ENCODE measurements around the gene SPTBN1. TPM values are rescaled to one million over a fixed set of nuclear protein-coding genes. Genes with fewer than 3 reads are reported as not detected.

Gene SPTBN1
- total and polyA plus RNA-seq, 2 of the 13 experiments (the other 11 are each of a cell fraction or from before 2014, with no cell fraction given), result 123 to 299 TPM

DNA sequence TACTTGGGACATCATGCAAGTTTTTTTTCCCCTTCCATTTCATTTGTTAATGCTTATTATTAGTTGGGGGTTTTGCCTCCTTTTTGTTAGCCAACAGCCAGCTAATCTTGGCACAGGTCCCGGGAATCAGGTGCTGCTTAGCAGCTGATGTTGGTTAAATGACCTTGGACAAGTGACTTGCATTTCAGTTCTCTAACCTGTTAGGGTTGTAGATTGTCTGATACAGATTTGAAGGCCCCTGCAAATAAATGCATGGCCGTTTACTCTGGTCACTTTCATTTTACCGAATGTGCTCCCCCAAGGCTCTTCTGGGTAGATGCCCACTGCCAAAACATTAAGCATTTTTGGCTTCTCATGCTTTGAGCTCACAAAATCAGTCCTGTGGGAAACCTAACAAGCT is 120.9 kb downstream of the SPTBN1 start (continued):
- TF ChIP-seq, protein P1, sequence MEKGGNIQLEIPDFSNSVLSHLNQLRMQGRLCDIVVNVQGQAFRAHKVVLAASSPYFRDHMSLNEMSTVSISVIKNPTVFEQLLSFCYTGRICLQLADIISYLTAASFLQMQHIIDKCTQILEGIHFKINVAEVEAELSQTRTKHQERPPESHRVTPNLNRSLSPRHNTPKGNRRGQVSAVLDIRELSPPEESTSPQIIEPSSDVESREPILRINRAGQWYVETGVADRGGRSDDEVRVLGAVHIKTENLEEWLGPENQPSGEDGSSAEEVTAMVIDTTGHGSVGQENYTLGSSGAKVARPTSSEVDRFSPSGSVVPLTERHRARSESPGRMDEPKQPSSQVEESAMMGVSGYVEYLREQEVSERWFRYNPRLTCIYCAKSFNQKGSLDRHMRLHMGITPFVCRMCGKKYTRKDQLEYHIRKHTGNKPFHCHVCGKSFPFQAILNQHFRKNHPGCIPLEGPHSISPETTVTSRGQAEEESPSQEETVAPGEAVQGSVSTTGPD (CRISPR knock-in tag; IDR thresholded peaks at IDR 0.05), result peak; percentile 46; the same call in 1 of the 2 replicates
- TF ChIP-seq, protein P2, sequence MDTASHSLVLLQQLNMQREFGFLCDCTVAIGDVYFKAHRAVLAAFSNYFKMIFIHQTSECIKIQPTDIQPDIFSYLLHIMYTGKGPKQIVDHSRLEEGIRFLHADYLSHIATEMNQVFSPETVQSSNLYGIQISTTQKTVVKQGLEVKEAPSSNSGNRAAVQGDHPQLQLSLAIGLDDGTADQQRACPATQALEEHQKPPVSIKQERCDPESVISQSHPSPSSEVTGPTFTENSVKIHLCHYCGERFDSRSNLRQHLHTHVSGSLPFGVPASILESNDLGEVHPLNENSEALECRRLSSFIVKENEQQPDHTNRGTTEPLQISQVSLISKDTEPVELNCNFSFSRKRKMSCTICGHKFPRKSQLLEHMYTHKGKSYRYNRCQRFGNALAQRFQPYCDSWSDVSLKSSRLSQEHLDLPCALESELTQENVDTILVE (CRISPR knock-in tag; IDR thresholded peaks at IDR 0.05), result no peak; the same call in none of the 2 replicates
- TF ChIP-seq ZMAT3 (CRISPR knock-in tag; conservative IDR thresholded peaks at IDR 0.05), result no peak
- TF ChIP-seq ZIK1 (CRISPR knock-in tag; IDR thresholded peaks at IDR 0.05; ENCODE audit: borderline replicate concordance, low read depth), result no peak
- TF ChIP-seq HNRNPK (IDR thresholded peaks at IDR 0.05; ENCODE audit: low read depth, low read length, poor library complexity, severe bottlenecking), result no peak
- TF ChIP-seq, protein P3, sequence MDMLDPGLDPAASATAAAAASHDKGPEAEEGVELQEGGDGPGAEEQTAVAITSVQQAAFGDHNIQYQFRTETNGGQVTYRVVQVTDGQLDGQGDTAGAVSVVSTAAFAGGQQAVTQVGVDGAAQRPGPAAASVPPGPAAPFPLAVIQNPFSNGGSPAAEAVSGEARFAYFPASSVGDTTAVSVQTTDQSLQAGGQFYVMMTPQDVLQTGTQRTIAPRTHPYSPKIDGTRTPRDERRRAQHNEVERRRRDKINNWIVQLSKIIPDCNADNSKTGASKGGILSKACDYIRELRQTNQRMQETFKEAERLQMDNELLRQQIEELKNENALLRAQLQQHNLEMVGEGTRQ (IDR thresholded peaks at IDR 0.05; ENCODE audit: low read depth, low read length), result no peak
- TF ChIP-seq, protein P3 (CRISPR knock-in tag; IDR thresholded peaks at IDR 0.05; ENCODE audit: borderline replicate concordance), result no peak
- no peak for TF ChIP-seq RELA (CRISPR knock-in tag; IDR thresholded peaks at IDR 0.05)
- TF ChIP-seq MEIS1 (CRISPR knock-in tag; IDR thresholded peaks at IDR 0.05; ENCODE audit: borderline replicate concordance), result 0 out of 2 replicates have a peak, but pooled peaks have one; percentile 58
- TF ChIP-seq ZNF543 (CRISPR knock-in tag; IDR thresholded peaks at IDR 0.05), result no peak
- no peak for TF ChIP-seq STAG1 (CRISPR knock-in tag; IDR thresholded peaks at IDR 0.05)
- TF ChIP-seq SMAD3 (CRISPR knock-in tag; IDR thresholded peaks at IDR 0.05), result 0 out of 2 replicates have a peak, but pooled peaks have one; percentile 38
- TF ChIP-seq ARHGAP35 (CRISPR knock-in tag; IDR thresholded peaks at IDR 0.05; ENCODE audit: borderline replicate concordance), result 0 out of 2 replicates have a peak, but pooled peaks have one; percentile 14
- TF ChIP-seq ZBTB7B (CRISPR knock-in tag; IDR thresholded peaks at IDR 0.05), result peak; percentile 48; the same call in 1 of the 2 replicates
- no peak for TF ChIP-seq NRL (CRISPR knock-in tag; IDR thresholded peaks at IDR 0.05; ENCODE audit: borderline replicate concordance)
- peak; percentile 61; the same call in 1 of the 2 replicates for TF ChIP-seq NFE2 (CRISPR knock-in tag; IDR thresholded peaks at IDR 0.05)
- TF ChIP-seq, protein P4, sequence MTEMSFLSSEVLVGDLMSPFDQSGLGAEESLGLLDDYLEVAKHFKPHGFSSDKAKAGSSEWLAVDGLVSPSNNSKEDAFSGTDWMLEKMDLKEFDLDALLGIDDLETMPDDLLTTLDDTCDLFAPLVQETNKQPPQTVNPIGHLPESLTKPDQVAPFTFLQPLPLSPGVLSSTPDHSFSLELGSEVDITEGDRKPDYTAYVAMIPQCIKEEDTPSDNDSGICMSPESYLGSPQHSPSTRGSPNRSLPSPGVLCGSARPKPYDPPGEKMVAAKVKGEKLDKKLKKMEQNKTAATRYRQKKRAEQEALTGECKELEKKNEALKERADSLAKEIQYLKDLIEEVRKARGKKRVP (CRISPR knock-in tag; IDR thresholded peaks at IDR 0.05), result 0 out of 4 replicates have a peak, but pooled peaks of 1 of the 2 experiments have one; percentile 26
- TF ChIP-seq, protein P5, sequence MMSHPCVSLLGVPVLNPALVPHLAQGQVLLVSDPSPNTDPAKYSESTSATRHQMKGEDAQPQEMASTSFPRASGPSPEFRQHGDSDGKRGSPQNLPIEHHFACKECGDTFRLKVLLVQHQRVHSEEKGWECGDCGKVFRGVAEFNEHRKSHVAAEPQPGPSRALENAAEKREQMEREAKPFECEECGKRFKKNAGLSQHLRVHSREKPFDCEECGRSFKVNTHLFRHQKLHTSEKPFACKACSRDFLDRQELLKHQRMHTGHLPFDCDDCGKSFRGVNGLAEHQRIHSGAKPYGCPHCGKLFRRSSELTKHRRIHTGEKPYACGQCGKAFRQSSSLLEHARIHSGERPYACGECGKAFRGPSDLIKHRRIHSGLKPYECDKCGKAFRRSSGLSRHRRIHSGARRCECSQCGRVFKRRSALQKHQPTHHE (CRISPR knock-in tag; IDR thresholded peaks at IDR 0.05; ENCODE audit: borderline replicate concordance), result no peak
